CD4-positive, alpha-beta T cell treated with Interleukin-1 beta for 1 hour (primary cell): ENCODE measurements around the gene MYO1D.
A peak's percentile ranks its signal among the peaks of the same experiment; 100 is the strongest.

ENCODE experiments used
- DNase-seq, 2 donors: peaks; one replicate each; pipeline ENCODE4 v3.0.0-alpha.2; 2020 to 2022

MYO1D gene

GRCh38 chr17:32445074-32445415 lies 431.9 kb downstream of the MYO1D start:
- peak; percentile 6 to 20 for DNase-seq

- DNase-seq = peak; percentile 98 to 99
These were observed 432.4 kb downstream of the MYO1D start, which contains the start of gene PSMD11 for GRCh38 chr17:32444301-32445073. TSS of gene PSMD11 (plus strand) at chr17:32444510. CDS start at chr17:32444524, 14 bp downstream.

- DNase-seq = no peak
These were observed 433.1 kb downstream of the MYO1D start for GRCh38 chr17:32443827-32444300.
